Keratinocyte (primary cell): ENCODE data around the gene TECPR1.

Experiments used
- EZH2 ChIP-seq: IDR thresholded peaks from one replicate; pipeline ENCODE4 v1.6.1; 2012; ENCODE audit warnings: inconsistent platforms, mild to moderate bottlenecking, low read length, moderate library complexity
- TF ChIP-seq, protein P1 (sequence below), 3 experiments: IDR thresholded peaks in 1 of 3; conservative IDR thresholded peaks in 1 of 3; optimal IDR thresholded peaks in 1 of 3; 2 replicates in 2 of 3; 3 replicates in 1 of 3; pipeline versions ENCODE3 to v1.5.1; 2011; ENCODE audit warnings: low read length in 3 of 3, mild to moderate bottlenecking in 3 of 3, moderate library complexity in 2 of 3, control low read depth in 1 of 3, inconsistent platforms in 1 of 3; ENCODE audit not compliant: insufficient read depth in 2 of 3; ENCODE audit errors: extremely low read depth in 1 of 3

DNA sequence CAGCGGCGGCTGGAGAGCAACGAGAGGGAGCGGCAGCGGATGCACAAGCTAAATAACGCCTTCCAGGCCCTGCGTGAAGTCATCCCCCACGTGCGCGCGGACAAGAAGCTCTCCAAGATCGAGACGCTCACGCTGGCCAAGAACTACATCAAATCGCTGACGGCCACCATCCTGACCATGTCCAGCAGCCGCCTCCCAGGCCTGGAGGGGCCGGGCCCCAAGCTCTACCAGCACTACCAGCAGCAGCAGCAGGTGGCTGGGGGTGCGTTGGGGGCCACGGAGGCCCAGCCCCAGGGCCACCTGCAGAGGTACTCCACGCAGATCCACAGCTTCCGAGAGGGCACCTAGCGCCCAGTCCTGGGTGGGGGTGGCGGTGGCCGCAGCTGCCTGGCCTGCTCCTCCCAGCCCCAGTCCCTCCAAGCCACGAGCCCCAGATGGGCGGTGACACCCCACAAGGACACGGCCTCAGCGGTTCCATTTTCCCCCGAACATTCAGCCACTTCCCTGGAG, 39.4 kb downstream of the TECPR1 start:
- TF ChIP-seq, protein P1, sequence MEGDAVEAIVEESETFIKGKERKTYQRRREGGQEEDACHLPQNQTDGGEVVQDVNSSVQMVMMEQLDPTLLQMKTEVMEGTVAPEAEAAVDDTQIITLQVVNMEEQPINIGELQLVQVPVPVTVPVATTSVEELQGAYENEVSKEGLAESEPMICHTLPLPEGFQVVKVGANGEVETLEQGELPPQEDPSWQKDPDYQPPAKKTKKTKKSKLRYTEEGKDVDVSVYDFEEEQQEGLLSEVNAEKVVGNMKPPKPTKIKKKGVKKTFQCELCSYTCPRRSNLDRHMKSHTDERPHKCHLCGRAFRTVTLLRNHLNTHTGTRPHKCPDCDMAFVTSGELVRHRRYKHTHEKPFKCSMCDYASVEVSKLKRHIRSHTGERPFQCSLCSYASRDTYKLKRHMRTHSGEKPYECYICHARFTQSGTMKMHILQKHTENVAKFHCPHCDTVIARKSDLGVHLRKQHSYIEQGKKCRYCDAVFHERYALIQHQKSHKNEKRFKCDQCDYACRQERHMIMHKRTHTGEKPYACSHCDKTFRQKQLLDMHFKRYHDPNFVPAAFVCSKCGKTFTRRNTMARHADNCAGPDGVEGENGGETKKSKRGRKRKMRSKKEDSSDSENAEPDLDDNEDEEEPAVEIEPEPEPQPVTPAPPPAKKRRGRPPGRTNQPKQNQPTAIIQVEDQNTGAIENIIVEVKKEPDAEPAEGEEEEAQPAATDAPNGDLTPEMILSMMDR (optimal IDR thresholded peaks at IDR 0.05 in 1 of 3, IDR thresholded peaks at IDR 0.05 in 1 of 3, conservative IDR thresholded peaks at IDR 0.05 in 1 of 3; ENCODE audit: extremely low read depth in 1 of 3, insufficient read depth in 2 of 3, low read length in 3 of 3) = no peak
- no peak for TF ChIP-seq EZH2
